ENCODE measurements around the gene MACF1.

MACF1 gene

DNA sequence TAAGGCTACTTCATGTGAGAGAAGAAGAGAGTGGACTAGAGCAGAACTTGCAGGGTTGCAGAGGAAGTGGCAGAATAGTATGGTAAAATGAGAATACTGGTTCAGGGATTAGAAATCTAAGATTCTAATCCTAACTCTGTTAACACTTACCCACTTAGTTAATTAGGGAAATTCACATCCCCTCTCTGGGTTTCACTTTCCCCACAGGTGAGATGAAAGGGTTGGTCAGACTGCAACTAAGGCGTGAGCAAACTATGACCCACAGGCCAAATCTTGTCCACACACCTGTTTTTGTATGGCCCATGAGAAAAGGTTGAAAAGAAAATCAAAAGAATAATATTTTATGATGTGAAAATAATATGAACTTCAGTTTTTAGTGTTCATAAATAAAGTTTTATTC lies 117.5 kb downstream of the MACF1 start:
- TF ChIP-seq, protein P1, sequence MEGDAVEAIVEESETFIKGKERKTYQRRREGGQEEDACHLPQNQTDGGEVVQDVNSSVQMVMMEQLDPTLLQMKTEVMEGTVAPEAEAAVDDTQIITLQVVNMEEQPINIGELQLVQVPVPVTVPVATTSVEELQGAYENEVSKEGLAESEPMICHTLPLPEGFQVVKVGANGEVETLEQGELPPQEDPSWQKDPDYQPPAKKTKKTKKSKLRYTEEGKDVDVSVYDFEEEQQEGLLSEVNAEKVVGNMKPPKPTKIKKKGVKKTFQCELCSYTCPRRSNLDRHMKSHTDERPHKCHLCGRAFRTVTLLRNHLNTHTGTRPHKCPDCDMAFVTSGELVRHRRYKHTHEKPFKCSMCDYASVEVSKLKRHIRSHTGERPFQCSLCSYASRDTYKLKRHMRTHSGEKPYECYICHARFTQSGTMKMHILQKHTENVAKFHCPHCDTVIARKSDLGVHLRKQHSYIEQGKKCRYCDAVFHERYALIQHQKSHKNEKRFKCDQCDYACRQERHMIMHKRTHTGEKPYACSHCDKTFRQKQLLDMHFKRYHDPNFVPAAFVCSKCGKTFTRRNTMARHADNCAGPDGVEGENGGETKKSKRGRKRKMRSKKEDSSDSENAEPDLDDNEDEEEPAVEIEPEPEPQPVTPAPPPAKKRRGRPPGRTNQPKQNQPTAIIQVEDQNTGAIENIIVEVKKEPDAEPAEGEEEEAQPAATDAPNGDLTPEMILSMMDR (IDR thresholded peaks at IDR 0.05; ENCODE audit: low read length, missing control alignments): no peak
- no peak for DNase-seq (ENCODE audit: low read depth)
- H3K4me3 ChIP-seq (replicated peaks; ENCODE audit: low read depth, low read length): no peak overlapping the region

DNA sequence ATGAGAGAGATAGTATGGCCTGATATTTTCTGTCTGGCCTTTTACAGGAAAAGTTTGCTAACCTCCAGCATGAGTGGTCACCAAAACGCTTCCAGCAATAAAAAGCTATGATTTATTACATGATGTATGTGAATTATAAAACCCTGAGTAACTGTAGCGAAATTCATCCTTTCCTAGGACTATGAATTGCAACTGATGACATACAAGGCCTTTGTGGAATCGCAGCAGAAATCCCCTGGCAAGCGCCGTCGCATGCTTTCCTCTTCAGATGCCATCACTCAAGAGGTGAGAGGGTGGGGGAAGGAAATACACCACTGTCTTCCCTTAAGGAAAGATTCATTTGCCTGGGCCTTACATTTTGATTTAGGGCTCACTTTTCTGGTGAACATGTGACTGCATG lies 117.9 kb downstream of the MACF1 start:
- DNase-seq (ENCODE audit: low read depth): no peak
- TF ChIP-seq, protein P1 (IDR thresholded peaks at IDR 0.05; ENCODE audit: low read length, missing control alignments): no peak
- no peak overlapping the region for H3K4me3 ChIP-seq (replicated peaks; ENCODE audit: low read depth, low read length)

DNA sequence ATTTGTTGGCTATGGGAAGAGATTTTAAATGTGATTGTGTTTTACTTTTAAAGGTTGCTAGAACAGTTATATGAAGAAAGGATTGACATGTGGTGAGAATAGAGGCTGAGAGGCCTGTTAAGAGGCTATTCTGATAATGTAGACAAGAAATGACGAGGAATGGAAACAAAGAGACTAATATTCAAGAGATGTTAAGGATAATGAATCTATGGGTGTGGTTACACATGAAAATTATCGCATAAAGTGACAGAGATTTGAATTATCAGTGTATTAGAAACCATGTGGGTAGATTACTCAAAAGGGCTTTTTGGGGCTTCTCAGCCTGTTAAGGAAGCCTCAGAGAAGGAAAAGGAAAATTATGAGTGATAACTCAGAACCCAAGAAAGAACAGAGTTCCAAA lies 120.4 kb downstream of the MACF1 start:
- H3K4me3 ChIP-seq (replicated peaks; ENCODE audit: low read depth, low read length): no peak overlapping the region
- no peak for DNase-seq (ENCODE audit: low read depth)
- TF ChIP-seq, protein P1 (IDR thresholded peaks at IDR 0.05; ENCODE audit: low read length, missing control alignments): no peak

DNA sequence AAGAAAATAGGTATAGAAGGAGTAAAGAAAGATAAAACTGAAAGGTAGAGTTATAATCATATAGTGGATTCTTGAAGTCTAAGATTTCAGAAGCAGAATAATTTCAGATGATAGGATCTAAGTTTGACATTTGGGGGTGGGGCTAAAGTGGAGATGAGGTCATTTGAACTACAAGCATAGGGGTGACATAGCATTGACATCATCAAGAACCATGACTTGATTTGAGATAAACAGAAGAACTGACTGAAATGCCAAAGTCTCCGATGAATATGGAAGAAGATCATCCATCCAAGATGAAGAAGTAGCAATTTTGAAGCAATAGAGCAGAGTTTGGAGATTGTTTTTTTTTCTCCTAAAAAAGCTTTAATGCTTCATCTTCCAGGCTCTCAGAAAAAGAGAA lies 122.3 kb downstream of the MACF1 start:
- no peak overlapping the region for H3K4me3 ChIP-seq (replicated peaks; ENCODE audit: low read depth, low read length)
- DNase-seq (ENCODE audit: low read depth): peak; percentile 21
- TF ChIP-seq, protein P1 (IDR thresholded peaks at IDR 0.05; ENCODE audit: low read length, missing control alignments): no peak

DNA sequence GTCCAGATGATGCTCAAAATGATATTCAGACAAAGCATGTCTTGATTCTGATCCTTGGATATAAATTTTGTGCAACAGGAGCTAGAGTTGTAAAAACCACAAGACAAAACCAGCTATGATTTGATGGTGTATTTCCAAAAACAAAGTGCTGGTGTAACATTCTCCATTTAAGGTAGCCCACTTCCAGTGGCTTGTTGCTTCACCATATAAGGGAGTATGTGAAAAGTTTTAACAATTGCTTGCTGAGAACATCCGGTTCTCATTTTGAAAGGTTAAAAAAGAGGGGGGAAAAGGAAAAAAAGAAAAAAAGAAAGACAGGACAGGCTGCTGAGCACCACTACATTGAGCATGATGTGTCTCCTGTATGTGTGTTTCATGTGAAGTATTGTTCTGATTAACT lies 123.6 kb downstream of the MACF1 start:
- no peak overlapping the region for H3K4me3 ChIP-seq (replicated peaks; ENCODE audit: low read depth, low read length)
- no peak for DNase-seq (ENCODE audit: low read depth)
- TF ChIP-seq, protein P1 (IDR thresholded peaks at IDR 0.05; ENCODE audit: low read length, missing control alignments): no peak

DNA sequence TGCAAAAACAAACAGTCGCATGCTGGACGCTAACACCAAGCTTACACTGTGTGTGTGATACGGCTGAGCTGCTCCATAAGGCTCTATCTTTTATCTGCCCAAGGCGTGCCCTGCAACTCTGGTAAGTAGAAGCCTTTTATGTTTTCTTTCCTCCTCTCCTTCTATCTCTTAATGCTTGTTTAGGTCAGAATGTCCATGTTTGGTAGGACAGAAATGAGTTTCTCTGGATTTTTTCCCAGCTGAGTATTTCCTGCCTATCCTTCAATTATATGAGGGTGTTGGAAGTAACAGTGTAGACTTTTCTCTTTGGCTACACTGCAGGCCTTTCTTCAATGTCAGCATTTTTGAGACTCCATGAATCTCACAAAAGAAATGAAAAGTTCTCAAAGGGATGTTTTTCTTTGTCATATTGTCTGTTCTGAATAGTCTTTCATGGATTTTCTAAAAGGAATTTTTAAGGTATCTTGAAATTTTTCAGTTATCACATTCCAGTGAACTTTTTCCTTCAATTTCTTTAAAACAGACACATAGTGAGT lies 124.2 kb downstream of the MACF1 start:
- DNase-seq (ENCODE audit: low read depth): no peak
- H3K4me3 ChIP-seq (replicated peaks; ENCODE audit: low read depth, low read length): no peak overlapping the region
- TF ChIP-seq, protein P1 (IDR thresholded peaks at IDR 0.05; ENCODE audit: low read length, missing control alignments): no peak

DNA sequence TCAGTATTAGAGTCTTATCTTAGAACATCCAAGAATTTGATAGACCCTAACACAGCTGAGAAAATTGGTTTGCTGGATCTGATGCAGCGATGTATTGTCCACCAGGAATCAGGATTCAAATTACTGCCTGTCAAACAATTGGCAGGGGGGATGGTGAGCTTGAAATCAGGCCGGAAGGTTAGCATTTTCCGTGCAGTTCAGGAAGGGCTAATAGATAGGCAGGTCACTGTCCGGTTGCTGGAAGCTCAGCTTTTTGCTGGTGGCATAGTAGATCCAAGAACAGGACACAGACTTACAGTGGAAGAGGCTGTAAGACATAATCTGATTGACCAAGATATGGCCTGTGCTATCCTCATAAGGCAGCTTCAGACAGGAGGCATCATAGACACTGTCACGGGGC lies 127.2 kb downstream of the MACF1 start:
- no peak for DNase-seq (ENCODE audit: low read depth)
- no peak overlapping the region for H3K4me3 ChIP-seq (replicated peaks; ENCODE audit: low read depth, low read length)
- TF ChIP-seq, protein P1 (IDR thresholded peaks at IDR 0.05; ENCODE audit: low read length, missing control alignments): no peak
